ENCODE data around the gene DNMT3A.

- no peak for TF ChIP-seq POLR2A (IDR thresholded peaks at IDR 0.05; ENCODE audit: low read length)
- no peak for TF ChIP-seq GATA1 (IDR thresholded peaks at IDR 0.05; ENCODE audit: low read depth, low read length)
Observed at GRCh38 chr2:25376750-25377621, 35.3 kb upstream of the DNMT3A start.
